DOHH2 (cell line): ENCODE results near the gene KIRREL2.
"Not testable (repeated sequence)": the region's sequence is repeated elsewhere in the genome, so short reads cannot be mapped to it uniquely, and the experiment has no call there.

Experiments used
- H3F3A ChIP-seq: fragments of 200-600 bp; sonication (generic), shearing (Covaris generic); 2 replicates; pipeline ENCODE4 v1.6.0; 2016; ENCODE audit warnings: antibody characterized with exemption, mild to moderate bottlenecking; ENCODE audit not compliant: control insufficient read depth, insufficient read depth
- H3K27ac ChIP-seq: fragments of 200-600 bp; sonication (generic); 2 replicates; pipeline ENCODE4 v1.5.1; 2014; ENCODE audit warnings: low read depth, mild to moderate bottlenecking, low read length, moderate library complexity
- H3K27me3 ChIP-seq: fragments of 200-600 bp; sonication (generic); 2 replicates; pipeline ENCODE4 v1.6.1; 2014; ENCODE audit warnings: mild to moderate bottlenecking, low read length, mixed read lengths; ENCODE audit not compliant: control insufficient read depth
- H3K36me3 ChIP-seq: fragments of 200-600 bp; sonication (generic); 2 replicates; pipeline ENCODE4 v1.6.1; 2014; ENCODE audit warnings: mild to moderate bottlenecking, low read length, moderate library complexity, mixed read lengths; ENCODE audit not compliant: control insufficient read depth
- H3K4me1 ChIP-seq: fragments of 200-600 bp; sonication (generic); 2 replicates; pipeline ENCODE4 v1.6.1; 2014; ENCODE audit warnings: mild to moderate bottlenecking, low read length, mixed read lengths; ENCODE audit not compliant: control insufficient read depth
- H3K4me2 ChIP-seq: fragments of 200-600 bp; sonication (generic); 2 replicates; pipeline ENCODE4 v1.6.0; 2014; ENCODE audit warnings: mild to moderate bottlenecking, low read length, moderate library complexity
- H3K4me3 ChIP-seq: fragments of 200-600 bp; sonication (generic); 2 replicates; pipeline ENCODE4 v1.5.1; 2014; ENCODE audit warnings: mild to moderate bottlenecking, low read length, mixed read lengths
- H3K79me2 ChIP-seq: fragments of 200-600 bp; sonication (generic); 2 replicates; pipeline ENCODE4 v1.6.1; 2014; ENCODE audit warnings: mild to moderate bottlenecking, low read length, mixed read lengths; ENCODE audit not compliant: control insufficient read depth
- H3K9me2 ChIP-seq: fragments of 200-600 bp; sonication (generic); replicated peaks from 2 replicates; pipeline ENCODE4 v1.6.1; 2014; ENCODE audit warnings: mild to moderate bottlenecking, low read length, mixed read lengths; ENCODE audit not compliant: control insufficient read depth
- H3K9me3 ChIP-seq: fragments of 200-600 bp; sonication (generic); 2 replicates; pipeline ENCODE4 v1.6.1; 2014; ENCODE audit warnings: antibody characterized with exemption, low read length, mixed read lengths; ENCODE audit not compliant: control insufficient read depth, insufficient read depth
- H4K20me1 ChIP-seq: fragments of 200-600 bp; sonication (generic); 2 replicates; pipeline ENCODE4 v1.6.0; 2014; ENCODE audit warnings: low read depth, mild to moderate bottlenecking, antibody characterized with exemption, low read length, moderate library complexity; ENCODE audit not compliant: control insufficient read depth, insufficient read depth
- EZH2phosphoT487 ChIP-seq: fragments of 200-600 bp; sonication (generic); IDR thresholded peaks from 2 replicates; pipeline ENCODE4 v1.6.1; 2017; ENCODE audit warnings: borderline replicate concordance, mild to moderate bottlenecking, antibody characterized with exemption, low read length, moderate library complexity, mixed read lengths
- TF ChIP-seq, protein P1 (sequence below): fragments of 200-600 bp; sonication (generic); IDR thresholded peaks from one replicate; pipeline ENCODE4 v1.5.1; 2014; ENCODE audit warnings: antibody characterized with exemption, mild to moderate bottlenecking, low read depth, low read length; ENCODE audit not compliant: poor library complexity, severe bottlenecking

The KIRREL2 gene

DNA sequence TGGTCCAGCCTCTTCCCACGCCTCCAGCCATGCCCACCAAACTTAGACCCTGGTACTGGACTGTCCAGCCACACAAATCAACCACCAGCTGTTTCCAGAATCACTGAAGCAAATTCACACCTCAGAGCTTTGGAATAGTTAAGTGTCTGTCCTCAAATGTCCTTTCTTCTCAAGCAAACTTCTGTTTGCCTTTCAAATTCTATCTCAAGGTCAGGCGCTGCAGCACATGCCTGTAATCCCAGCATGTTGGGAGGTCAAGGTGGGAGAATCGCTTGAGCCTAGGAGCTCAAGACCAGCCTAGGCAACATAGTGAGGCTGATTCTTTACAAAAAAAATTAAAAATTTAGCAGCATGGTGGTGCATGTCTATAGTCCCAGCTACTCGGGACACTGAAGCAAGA is 24.7 kb upstream of the KIRREL2 start:
- Histone ChIP-seq H3K9me3 (no peaks in the 10 kb centered on the region), H3K27me3 (no peaks in the 10 kb centered on the region), H3K4me3 (no peak overlapping the region), H3K27ac (no peak overlapping the region), H3K9me2 (no peaks in the 10 kb centered on the region), H4K20me1 (no peaks in the 10 kb centered on the region), H3K79me2 (no peaks in the 10 kb centered on the region), H3F3A (no peaks in the 10 kb centered on the region), H3K4me1 (no peaks in the 10 kb centered on the region), H3K36me3 (no peaks in the 10 kb centered on the region), H3K4me2 (no peak overlapping the region)
- TF ChIP-seq, protein P1, sequence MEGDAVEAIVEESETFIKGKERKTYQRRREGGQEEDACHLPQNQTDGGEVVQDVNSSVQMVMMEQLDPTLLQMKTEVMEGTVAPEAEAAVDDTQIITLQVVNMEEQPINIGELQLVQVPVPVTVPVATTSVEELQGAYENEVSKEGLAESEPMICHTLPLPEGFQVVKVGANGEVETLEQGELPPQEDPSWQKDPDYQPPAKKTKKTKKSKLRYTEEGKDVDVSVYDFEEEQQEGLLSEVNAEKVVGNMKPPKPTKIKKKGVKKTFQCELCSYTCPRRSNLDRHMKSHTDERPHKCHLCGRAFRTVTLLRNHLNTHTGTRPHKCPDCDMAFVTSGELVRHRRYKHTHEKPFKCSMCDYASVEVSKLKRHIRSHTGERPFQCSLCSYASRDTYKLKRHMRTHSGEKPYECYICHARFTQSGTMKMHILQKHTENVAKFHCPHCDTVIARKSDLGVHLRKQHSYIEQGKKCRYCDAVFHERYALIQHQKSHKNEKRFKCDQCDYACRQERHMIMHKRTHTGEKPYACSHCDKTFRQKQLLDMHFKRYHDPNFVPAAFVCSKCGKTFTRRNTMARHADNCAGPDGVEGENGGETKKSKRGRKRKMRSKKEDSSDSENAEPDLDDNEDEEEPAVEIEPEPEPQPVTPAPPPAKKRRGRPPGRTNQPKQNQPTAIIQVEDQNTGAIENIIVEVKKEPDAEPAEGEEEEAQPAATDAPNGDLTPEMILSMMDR = no peak
- no peak for TF ChIP-seq EZH2phosphoT487

DNA sequence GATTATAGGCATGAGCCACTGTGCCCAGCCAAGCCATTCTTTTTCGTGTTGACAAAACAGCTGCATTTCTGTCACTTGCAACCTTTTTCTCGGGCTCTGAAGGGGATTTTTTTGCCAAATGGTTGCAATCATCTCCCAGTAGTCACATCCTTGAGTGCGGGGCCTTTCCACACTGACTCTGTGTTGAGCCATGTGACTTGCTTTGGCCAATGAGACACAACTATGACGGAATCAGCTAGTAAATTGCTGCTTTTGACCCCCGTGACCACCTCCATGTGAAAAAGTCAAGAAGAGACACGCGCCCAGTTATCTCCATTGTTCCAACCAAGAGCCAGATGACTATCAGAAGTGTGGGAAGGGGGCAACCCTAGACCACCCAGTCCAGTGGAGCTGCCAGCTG is 22.7 kb upstream of the KIRREL2 start:
- no peaks in the 10 kb centered on the region for H3F3A ChIP-seq
- H3K4me2 ChIP-seq = no peak overlapping the region
- peaks cover under 1% of the 10 kb centered on the region for H3K9me3 ChIP-seq
- no peak for TF ChIP-seq EZH2phosphoT487
- TF ChIP-seq, protein P1 = no peak
- no peaks in the 10 kb centered on the region for H3K4me1 ChIP-seq
- no peaks in the 10 kb centered on the region for H3K79me2 ChIP-seq
- no peaks in the 10 kb centered on the region for H3K9me2 ChIP-seq
- no peaks in the 10 kb centered on the region for H3K36me3 ChIP-seq
- H4K20me1 ChIP-seq = no peaks in the 10 kb centered on the region
- no peak overlapping the region for H3K4me3 ChIP-seq
- H3K27me3 ChIP-seq = no peaks in the 10 kb centered on the region
- H3K27ac ChIP-seq = no peak overlapping the region

DNA sequence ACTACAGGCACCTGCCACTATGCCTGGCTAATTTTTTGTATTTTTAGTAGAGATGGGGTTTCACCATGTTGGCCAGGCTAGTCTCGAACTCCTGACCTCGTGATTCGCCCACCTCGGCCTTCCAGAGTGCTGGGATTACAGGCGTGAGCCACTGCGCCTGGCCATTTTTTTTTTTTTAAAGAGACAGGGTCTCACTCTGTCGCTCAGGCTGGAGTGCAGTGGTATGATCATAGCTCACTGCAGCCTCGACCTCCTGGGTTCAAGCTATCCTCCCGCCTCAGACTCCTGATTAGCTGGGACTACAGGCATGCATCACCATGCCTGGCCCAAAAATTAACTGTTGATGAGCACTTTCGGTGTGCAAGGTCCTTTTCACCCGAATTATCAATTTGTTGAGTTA is 20.6 kb upstream of the KIRREL2 start:
- H3K4me3 ChIP-seq, H3K27me3 ChIP-seq, H4K20me1 ChIP-seq, H3K27ac ChIP-seq, H3K79me2 ChIP-seq, H3F3A ChIP-seq, H3K9me3 ChIP-seq, H3K9me2 ChIP-seq, H3K4me1 ChIP-seq, H3K36me3 ChIP-seq, H3K4me2 ChIP-seq: not testable (repeated sequence)

DNA sequence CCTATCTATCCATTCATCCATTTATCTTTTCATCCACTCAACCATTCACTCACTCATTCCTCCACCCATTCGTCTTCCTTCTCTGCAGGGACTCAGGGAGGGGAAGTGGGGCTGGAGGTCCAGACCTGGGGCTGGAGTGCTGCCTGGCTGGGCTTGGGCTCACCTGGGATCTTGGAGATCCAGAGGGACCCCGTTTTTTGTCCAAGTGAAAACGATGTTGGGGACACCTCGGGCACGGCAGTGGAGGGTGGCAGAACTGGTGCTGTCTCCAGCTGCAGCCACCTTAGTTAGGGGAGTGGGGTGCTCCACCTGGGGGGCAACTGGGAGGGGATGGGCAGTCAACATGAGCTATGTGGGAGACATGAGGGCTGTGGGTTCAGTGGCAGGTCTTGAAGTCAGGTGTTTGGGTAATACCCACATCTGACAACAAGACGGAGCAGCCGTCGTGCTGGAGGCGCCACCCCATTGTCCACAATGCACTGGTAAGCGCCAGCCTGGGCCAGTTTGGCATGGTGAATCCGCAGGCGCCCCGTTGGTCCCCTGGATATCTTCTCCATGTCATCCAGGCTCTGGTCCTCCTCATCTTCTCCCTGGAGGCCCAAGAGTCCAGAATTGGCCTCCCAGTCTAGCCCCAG is 14.6 kb upstream of the KIRREL2 start:
- Histone ChIP-seq H3K4me3 (no peak overlapping the region), H3K36me3 (no peaks in the 10 kb centered on the region), H4K20me1 (no peaks in the 10 kb centered on the region), H3K27me3 (peaks cover 9% of the 10 kb centered on the region), H3F3A (no peaks in the 10 kb centered on the region), H3K4me1 (no peaks in the 10 kb centered on the region), H3K27ac (no peak overlapping the region), H3K79me2 (no peaks in the 10 kb centered on the region), H3K4me2 (no peak overlapping the region), H3K9me2 (no peaks in the 10 kb centered on the region), H3K9me3 (peaks cover 4% of the 10 kb centered on the region)
- TF ChIP-seq, protein P1 = no peak
- no peak for TF ChIP-seq EZH2phosphoT487
